Testis (tissue), 3 donors: ENCODE measurements around the gene CUX1. TPM values are rescaled to one million over a fixed set of nuclear protein-coding genes. Genes with fewer than 3 reads are reported as not detected.
A peak's percentile ranks its signal among the peaks of the same experiment; 100 is the strongest.

Experiments
- DNase-seq: peaks from one replicate; pipeline ENCODE4 v3.0.0-alpha.2; 2019
- H3K27ac ChIP-seq, 2 donors: fragments of 200-600 bp; sonication (generic); one replicate each; pipeline ENCODE4 v1.5.1; 2019
- H3K27me3 ChIP-seq: fragments of 200-600 bp; sonication (generic); one replicate; pipeline ENCODE4 v1.5.1; 2019
- H3K36me3 ChIP-seq: fragments of 200-600 bp; sonication (generic); one replicate; pipeline ENCODE4 v1.5.1; 2017; ENCODE audit warnings: low read depth; ENCODE audit errors: missing control alignments
- H3K4me1 ChIP-seq: fragments of 200-600 bp; sonication (generic); one replicate; pipeline ENCODE4 v1.5.1; 2019
- H3K4me3 ChIP-seq, 2 donors: fragments of 200-600 bp; sonication (generic); one replicate each; pipeline ENCODE4 v1.5.1; 2017 to 2019
- H3K9me3 ChIP-seq: fragments of 200-600 bp; sonication (generic); one replicate; pipeline ENCODE4 v1.5.1; 2017
- POLR2A ChIP-seq: fragments of 450-650 bp; IDR thresholded peaks from one replicate; pipeline ENCODE4 v1.6.1; 2017; ENCODE audit warnings: antibody characterized with exemption, mild to moderate bottlenecking, moderate library complexity
- WGBS, 2 donors: methylation state at CpG; one replicate each; pipeline ENCODE4 v1.1.5; 2018; 5-methylcytosine and 5-hydroxymethylcytosine counted together
- intact Hi-C: fragments of 100-400 bp; cut with DNase I; formaldehyde crosslinking; loops from one replicate; pipeline ENCODE4 v1.15.1; 2023; ENCODE audit warnings: low total_unique reads
- polyA plus RNA-seq: library from polyadenylated mRNA; stranded (reverse); fragments of 350-450 nt; fragmentation: Illumina TruSeq; extraction: RNeasy Lipid Tissue Mini Kit (QIAGEN cat#74804); gene quantifications from one replicate; pipeline ENCODE4 v1.2.3, GENCODE V29; 2014; ENCODE audit warnings: low read depth, low replicate concordance; ENCODE audit not compliant: insufficient read depth
- total RNA-seq, 2 donors: library from RNA; depleted of rRNA; stranded (reverse); fragments of >200 nt; gene quantifications; one replicate each; pipeline ENCODE4 v1.2.3, GENCODE V29; 2016
- TF ChIP-seq, protein P1 (sequence below), 3 experiments: fragments of 450-650 bp in 2 of 3; fragments of 200-600 bp in 1 of 3; sonication (generic) in 1 of 3; IDR thresholded peaks; one replicate each; pipeline ENCODE4 v1.5.1; 2016 to 2019; ENCODE audit warnings: antibody characterized with exemption in 3 of 3, mild to moderate bottlenecking in 2 of 3, moderate library complexity in 1 of 3

The CUX1 gene
- total and polyA plus RNA-seq, 3 donors from 2014 or later = 30.8 to 46.3 (median 43.1) TPM

GRCh38 chr7:102152672-102153598 lies 335.5 kb downstream of the CUX1 start:
- Histone ChIP-seq H3K4me1 (peaks cover 16% of the 10 kb centered on the region), H3K9me3 (no peaks in the 10 kb centered on the region), H3K36me3 (no peaks in the 10 kb centered on the region), H3K4me3 (no peak overlapping the region), H3K27me3 (no peaks in the 10 kb centered on the region), H3K27ac (no peak overlapping the region)
- intact Hi-C loops = no loop called here
- 74 to 79% methylated on average over 13 to 21 of the region's 21 CpGs for WGBS, 2 donors
- no peak for DNase-seq
- TF ChIP-seq, protein P1, sequence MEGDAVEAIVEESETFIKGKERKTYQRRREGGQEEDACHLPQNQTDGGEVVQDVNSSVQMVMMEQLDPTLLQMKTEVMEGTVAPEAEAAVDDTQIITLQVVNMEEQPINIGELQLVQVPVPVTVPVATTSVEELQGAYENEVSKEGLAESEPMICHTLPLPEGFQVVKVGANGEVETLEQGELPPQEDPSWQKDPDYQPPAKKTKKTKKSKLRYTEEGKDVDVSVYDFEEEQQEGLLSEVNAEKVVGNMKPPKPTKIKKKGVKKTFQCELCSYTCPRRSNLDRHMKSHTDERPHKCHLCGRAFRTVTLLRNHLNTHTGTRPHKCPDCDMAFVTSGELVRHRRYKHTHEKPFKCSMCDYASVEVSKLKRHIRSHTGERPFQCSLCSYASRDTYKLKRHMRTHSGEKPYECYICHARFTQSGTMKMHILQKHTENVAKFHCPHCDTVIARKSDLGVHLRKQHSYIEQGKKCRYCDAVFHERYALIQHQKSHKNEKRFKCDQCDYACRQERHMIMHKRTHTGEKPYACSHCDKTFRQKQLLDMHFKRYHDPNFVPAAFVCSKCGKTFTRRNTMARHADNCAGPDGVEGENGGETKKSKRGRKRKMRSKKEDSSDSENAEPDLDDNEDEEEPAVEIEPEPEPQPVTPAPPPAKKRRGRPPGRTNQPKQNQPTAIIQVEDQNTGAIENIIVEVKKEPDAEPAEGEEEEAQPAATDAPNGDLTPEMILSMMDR (IDR thresholded peaks at IDR 0.05) = no peak
- no peak for TF ChIP-seq POLR2A

DNA sequence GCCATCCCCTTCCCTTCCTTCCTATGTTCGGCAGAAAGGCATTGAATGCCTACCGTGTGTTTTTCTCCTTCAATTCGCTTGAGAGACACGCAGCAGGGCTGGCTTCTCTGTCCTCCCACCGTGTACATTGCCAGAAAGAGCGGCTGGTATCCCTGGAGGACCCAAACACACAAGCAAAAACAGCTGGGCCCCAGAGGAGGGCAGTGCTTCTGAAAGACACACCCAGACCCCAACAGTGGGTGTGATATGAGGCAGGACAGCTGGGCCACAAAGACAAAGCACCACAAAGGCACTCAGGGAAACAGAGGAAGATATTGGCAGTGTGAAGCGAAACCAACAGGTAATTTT lies 336.1 kb downstream of the CUX1 start:
- DNase-seq = no peak
- Histone ChIP-seq H3K36me3 (no peaks in the 10 kb centered on the region), H3K27ac (no peak overlapping the region), H3K4me1 (peaks cover 16% of the 10 kb centered on the region), H3K27me3 (no peaks in the 10 kb centered on the region), H3K4me3 (no peak overlapping the region), H3K9me3 (no peaks in the 10 kb centered on the region)
- 88 to 94% methylated on average over 7 of the region's 7 CpGs for WGBS, 2 donors
- TF ChIP-seq, protein P1 (IDR thresholded peaks at IDR 0.05) = no peak
- no peak for TF ChIP-seq POLR2A
- intact Hi-C loops = no loop called here

DNA sequence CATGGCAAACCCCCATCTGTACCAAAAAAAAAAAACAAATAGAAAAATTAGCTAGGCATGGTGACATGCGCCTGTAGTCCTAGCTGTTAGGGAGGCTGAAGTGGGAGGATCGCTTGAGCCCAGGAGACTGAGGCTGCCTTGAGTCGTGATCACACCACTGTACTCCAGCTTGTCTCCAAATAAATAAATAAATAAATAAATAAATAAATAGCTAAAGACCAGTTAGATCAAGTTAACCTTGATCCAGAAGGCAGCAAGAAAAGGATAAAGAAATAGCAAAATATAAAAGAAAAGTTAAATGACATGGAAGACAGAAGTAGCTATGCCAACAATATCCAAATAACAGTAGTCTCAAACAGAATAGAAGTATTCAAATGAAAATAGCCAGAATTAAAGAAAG lies 337.0 kb downstream of the CUX1 start:
- no peaks in the 10 kb centered on the region for H3K36me3 ChIP-seq
- H3K9me3 ChIP-seq = no peaks in the 10 kb centered on the region
- DNase-seq = no peak
- no peaks in the 10 kb centered on the region for H3K27me3 ChIP-seq
- intact Hi-C loops = no loop called here
- 95 to 97% methylated on average over 3 of the region's 3 CpGs for WGBS, 2 donors
- H3K27ac ChIP-seq = no peak overlapping the region
- H3K4me1 ChIP-seq = peaks cover 16% of the 10 kb centered on the region
- TF ChIP-seq, protein P1 (IDR thresholded peaks at IDR 0.05) = no peak
- TF ChIP-seq POLR2A = no peak
- no peak overlapping the region for H3K4me3 ChIP-seq

DNA sequence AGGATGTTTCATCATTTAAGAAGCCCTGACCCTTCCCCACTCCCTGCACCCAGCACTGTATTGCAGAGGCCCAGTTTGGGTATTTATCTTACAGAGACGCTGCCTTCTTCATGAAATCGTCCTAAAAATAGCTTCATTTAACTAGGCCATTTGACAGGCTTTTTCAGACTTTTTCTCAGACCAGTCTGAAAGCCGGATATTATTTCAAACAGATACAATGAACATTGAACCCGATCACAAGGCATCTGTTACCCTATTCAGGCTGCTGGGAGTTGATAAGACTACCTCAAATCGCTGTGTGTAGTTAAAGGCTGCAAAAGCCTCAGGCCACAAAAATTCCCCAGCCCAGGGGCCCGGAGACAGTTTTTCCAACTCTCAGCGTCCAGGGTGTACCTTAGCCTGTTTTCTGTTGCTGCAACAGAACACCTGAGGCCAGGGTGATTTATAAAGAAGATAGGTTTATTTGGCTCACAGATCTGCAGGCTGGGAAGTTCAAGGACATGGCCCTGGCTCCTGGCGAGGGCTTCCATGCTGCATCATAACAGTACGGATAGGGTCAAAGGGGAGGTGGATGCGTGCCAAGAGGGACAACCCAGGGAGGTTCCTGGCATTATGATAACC lies 338.5 kb downstream of the CUX1 start:
- no peaks in the 10 kb centered on the region for H3K9me3 ChIP-seq
- peak overlapping the region; percentile 1 to 7 for H3K27ac ChIP-seq
- H3K27me3 ChIP-seq = no peaks in the 10 kb centered on the region
- intact Hi-C loops = no loop called here
- no peak for DNase-seq
- H3K4me3 ChIP-seq = no peak overlapping the region
- H3K36me3 ChIP-seq = no peaks in the 10 kb centered on the region
- TF ChIP-seq, protein P1 (IDR thresholded peaks at IDR 0.05) = no peak
- H3K4me1 ChIP-seq = peaks cover 16% of the 10 kb centered on the region
- 42 to 59% methylated on average over 10 of the region's 10 CpGs for WGBS, 2 donors
